SK-N-SH (cell line): ENCODE measurements around the gene RPS24. TPM values are rescaled to one million over a fixed set of nuclear protein-coding genes. Genes with fewer than 3 reads are reported as not detected.

Experiments used
- CTCF ChIA-PET: fragments of 300-600, 350-600 bp; formaldehyde crosslinking; extraction: SDS; loops from one replicate; lab custom pipeline; 2021; lab: Yijun Ruan, JAX
- POLR2A ChIA-PET: fragments of 350-600 bp; sonication (Branson Sonifier 250); formaldehyde crosslinking; extraction: SDS; loops from one replicate; lab custom pipeline; 2020; ENCODE audit warnings: antibody characterized with exemption, inconsistent platforms; lab: Yijun Ruan, JAX
- DNase-seq: peaks from one replicate; pipeline ENCODE4 v3.0.0; 2012
- H2AFZ ChIP-seq: fragments of 200-600 bp; sonication (generic); 2 replicates; pipeline ENCODE4 v1.8.1; 2016; ENCODE audit warnings: antibody characterized with exemption, mild to moderate bottlenecking, low read depth
- H3F3A ChIP-seq: fragments of 200-600 bp; sonication (generic); replicated peaks from 2 replicates; pipeline ENCODE3; 2016; ENCODE audit warnings: antibody characterized with exemption, mild to moderate bottlenecking; ENCODE audit not compliant: insufficient read depth
- H3K27ac ChIP-seq, 2 experiments: fragments of 200-500 bp in 1 of 2; fragments of 200-600 bp in 1 of 2; sonication (Bioruptor generic) in 1 of 2; sonication (generic), shearing (Covaris generic) in 1 of 2; 2 replicates each; pipeline versions ENCODE4 v1.5.1 to v1.6.1; 2014 to 2016; ENCODE audit warnings: low read depth in 2 of 2, inconsistent platforms in 1 of 2, low read length in 1 of 2, mild to moderate bottlenecking in 1 of 2, mixed read lengths in 1 of 2
- H3K27me3 ChIP-seq: fragments of 200-600 bp; sonication (generic), shearing (Covaris generic); 2 replicates; pipeline ENCODE4 v1.6.1; 2016; ENCODE audit warnings: mixed run types; ENCODE audit not compliant: insufficient read depth
- H3K36me3 ChIP-seq, 2 experiments: fragments of 200-500 bp in 1 of 2; fragments of 200-600 bp in 1 of 2; sonication (Bioruptor generic) in 1 of 2; sonication (generic) in 1 of 2; replicated peaks in 1 of 2; 2 replicates each; pipeline versions ENCODE3 to v1.5.1; 2014 to 2016; ENCODE audit warnings: low read length in 1 of 2, mild to moderate bottlenecking in 1 of 2; ENCODE audit not compliant: insufficient read depth in 2 of 2, control insufficient read depth in 1 of 2
- H3K4me1 ChIP-seq, 2 experiments: fragments of 200-500 bp in 1 of 2; fragments of 200-600 bp in 1 of 2; sonication (Bioruptor generic) in 1 of 2; sonication (generic), shearing (Covaris generic) in 1 of 2; 2 replicates each; pipeline versions ENCODE4 v1.5.1 to v1.6.1; 2014 to 2016; ENCODE audit warnings: low read depth in 1 of 2, low read length in 1 of 2, mixed run types in 1 of 2; ENCODE audit not compliant: insufficient read depth in 2 of 2, control insufficient read depth in 1 of 2
- H3K4me2 ChIP-seq: fragments of 200-600 bp; sonication (generic), shearing (Covaris generic); 2 replicates; pipeline ENCODE4 v1.6.1; 2017; ENCODE audit warnings: mixed run types
- H3K4me3 ChIP-seq, 2 experiments: fragments of 200-500 bp in 1 of 2; fragments of 200-600 bp in 1 of 2; sonication (Bioruptor generic) in 1 of 2; sonication (generic), shearing (Covaris generic) in 1 of 2; 2 replicates each; pipeline versions ENCODE4 v1.5.1 to v1.8.1; 2014 to 2016; ENCODE audit warnings: low read depth in 2 of 2, inconsistent platforms in 1 of 2, low read length in 1 of 2, mild to moderate bottlenecking in 1 of 2, mixed read lengths in 1 of 2, moderate library complexity in 1 of 2
- H3K79me2 ChIP-seq: fragments of 200-600 bp; sonication (generic); 2 replicates; pipeline ENCODE4 v1.8.1; 2017; ENCODE audit warnings: mild to moderate bottlenecking; ENCODE audit not compliant: insufficient read depth
- H3K9ac ChIP-seq: fragments of 200-600 bp; sonication (generic); 2 replicates; pipeline ENCODE4 v1.6.1; 2017; ENCODE audit warnings: mixed run types
- H3K9me2 ChIP-seq: fragments of 200-600 bp; sonication (generic); 2 replicates; pipeline ENCODE4 v1.6.1; 2017; ENCODE audit warnings: mixed run types
- H3K9me3 ChIP-seq: fragments of 200-600 bp; sonication (generic); 2 replicates; pipeline ENCODE4 v1.6.1; 2017; ENCODE audit warnings: mixed run types, mild to moderate bottlenecking, moderate library complexity
- H4K20me1 ChIP-seq: fragments of 200-600 bp; sonication (generic); 2 replicates; pipeline ENCODE4 v1.6.1; 2017; ENCODE audit warnings: mild to moderate bottlenecking, mixed run types; ENCODE audit not compliant: insufficient read depth
- EP300 ChIP-seq, 2 experiments: IDR thresholded peaks; 2 replicates each; pipeline versions ENCODE4 v1.4.0 to v1.6.1; 2012; ENCODE audit warnings: borderline replicate concordance in 1 of 2, low read depth in 1 of 2, low read length in 1 of 2
- FOXJ3 ChIP-seq: sonication (generic); formaldehyde crosslinking; IDR thresholded peaks from 2 replicates; pipeline ENCODE4 v1.5.1; 2020; ENCODE audit warnings: mild to moderate bottlenecking, missing genetic modification reagents
- FOXM1 ChIP-seq: IDR thresholded peaks from 2 replicates; pipeline ENCODE4 v1.4.0; 2012; ENCODE audit warnings: low read depth, mild to moderate bottlenecking
- GABPA ChIP-seq: IDR thresholded peaks from 2 replicates; pipeline ENCODE4 v1.4.0; 2012; ENCODE audit warnings: low read depth, mild to moderate bottlenecking
- MXI1 ChIP-seq: IDR thresholded peaks from 2 replicates; pipeline ENCODE4 v1.6.1; 2012; ENCODE audit warnings: mild to moderate bottlenecking, low read depth, low read length, improper control_type of control experiment
- NFIC ChIP-seq: IDR thresholded peaks from 2 replicates; pipeline ENCODE4 v1.4.0; 2012; ENCODE audit warnings: borderline replicate concordance
- NRF1 ChIP-seq: IDR thresholded peaks from 2 replicates; pipeline ENCODE4 v1.6.1; 2012; ENCODE audit warnings: low read depth, mild to moderate bottlenecking, low read length
- POLR2AphosphoS5 ChIP-seq: IDR thresholded peaks from 2 replicates; pipeline ENCODE4 v1.6.1; 2012; ENCODE audit warnings: low read depth, low read length
- RCOR1 ChIP-seq: fragments of 150-350 bp; IDR thresholded peaks from 2 replicates; pipeline ENCODE4 v1.6.1; 2017; ENCODE audit warnings: antibody characterized with exemption, low read length
- SMC3 ChIP-seq: IDR thresholded peaks from 2 replicates; pipeline ENCODE4 v1.6.1; 2012; ENCODE audit warnings: low read depth, low read length, improper control_type of control experiment
- TCF12 ChIP-seq: IDR thresholded peaks from 2 replicates; pipeline ENCODE4 v1.4.0; 2012
- USF2 ChIP-seq: fragments of 150-350 bp; IDR thresholded peaks from 2 replicates; pipeline ENCODE4 v1.6.1; 2017; ENCODE audit warnings: antibody characterized with exemption, low read length, low read depth, borderline replicate concordance
- YY1 ChIP-seq: IDR thresholded peaks from 2 replicates; pipeline ENCODE4 v1.4.0; 2012; ENCODE audit warnings: low read depth, mild to moderate bottlenecking
- WGBS: methylation state at CpG from one replicate; pipeline ENCODE4 v1.1.6; 2017; ENCODE audit warnings: low lambda C conversion rate; 5-methylcytosine and 5-hydroxymethylcytosine counted together
- polyA plus RNA-seq, 3 experiments: library from polyadenylated mRNA; depleted of rRNA; stranded (reverse); fragments of >200 nt; gene quantifications; 2 replicates each; pipeline ENCODE4 v1.2.3, GENCODE V29; 2012
- TF ChIP-seq, protein P1 (sequence below): IDR thresholded peaks from 2 replicates; pipeline ENCODE4; 2012
- TF ChIP-seq, protein P2 (sequence below): fragments of 200-600 bp; sonication (generic); IDR thresholded peaks from 2 replicates; pipeline ENCODE4 v1.6.1; 2017; ENCODE audit warnings: antibody characterized with exemption, mild to moderate bottlenecking, moderate library complexity
- TF ChIP-seq, protein P3 (sequence below): IDR thresholded peaks from 2 replicates; pipeline ENCODE4 v1.6.1; 2012; ENCODE audit warnings: mild to moderate bottlenecking, low read depth, low read length, moderate library complexity
- TF ChIP-seq, protein P4 (sequence below): IDR thresholded peaks from 2 replicates; pipeline ENCODE4 v1.4.0; 2012; ENCODE audit warnings: low read depth
- TF ChIP-seq, protein P5 (sequence below): IDR thresholded peaks from 2 replicates; pipeline ENCODE4 v1.4.0; 2012; ENCODE audit warnings: low read depth, borderline replicate concordance
- TF ChIP-seq, protein P6 (sequence below): fragments of 150-350 bp; IDR thresholded peaks from 2 replicates; pipeline ENCODE4 v1.6.1; 2016; ENCODE audit warnings: mild to moderate bottlenecking, low read depth, low read length

RPS24 gene
- 3,806 and 4,595 TPM in 2 replicates for polyA plus RNA-seq (2012; rRNA removed)
- polyA plus RNA-seq (2012; cell fraction: cytosol; rRNA removed): 5,571 and 7,484 TPM in 2 replicates
- 872 and 1,029 TPM in 2 replicates for polyA plus RNA-seq (2012; cell fraction: nucleus; rRNA removed)

DNA sequence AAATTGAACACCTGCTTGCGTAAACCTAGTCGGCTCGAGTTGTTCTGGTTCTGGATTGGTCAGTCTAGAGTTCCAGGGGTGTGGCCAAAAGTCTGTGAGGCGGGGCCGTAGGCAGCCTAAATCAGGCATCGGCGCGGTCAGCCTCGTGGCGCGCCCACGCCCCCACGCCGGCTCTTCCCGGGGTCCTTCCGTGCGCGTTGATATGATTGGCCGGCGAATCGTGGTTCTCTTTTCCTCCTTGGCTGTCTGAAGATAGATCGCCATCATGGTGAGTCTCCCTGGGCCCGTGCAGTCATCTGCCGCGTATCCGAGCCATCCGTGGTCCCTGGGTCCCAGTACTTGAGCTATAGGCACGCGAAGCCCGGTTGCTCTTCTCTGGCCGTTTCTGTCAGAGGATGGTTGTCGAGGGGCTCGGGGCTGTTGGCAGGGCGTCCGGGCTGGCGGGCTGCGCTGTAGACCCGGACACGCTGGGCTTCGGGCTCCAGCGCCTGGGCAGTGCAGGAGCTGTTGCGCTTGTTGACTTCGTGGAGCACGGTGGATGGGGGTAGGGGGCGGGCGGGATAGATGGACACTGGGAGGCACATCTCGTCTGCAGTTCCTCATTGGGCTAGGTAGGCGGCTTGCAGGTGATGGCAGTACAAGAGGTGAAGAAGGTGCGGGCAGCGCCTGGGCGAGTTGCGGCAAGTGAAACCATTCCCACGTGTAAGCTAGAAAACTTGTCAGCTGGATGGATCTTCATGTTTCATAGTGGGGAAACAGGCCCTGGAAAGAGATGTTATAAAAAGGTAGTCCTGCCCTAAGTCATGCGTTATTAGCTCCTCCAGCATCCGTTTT lies at the start of gene RPS24:
TSS of gene RPS24 (plus strand) at position 227 of the 834 bp plus-strand sequence. CDS start at position 266, 39 bp downstream.
- H3K9me3 ChIP-seq: no peaks in the 10 kb centered on the region
- H3F3A ChIP-seq: peaks cover 23% of the 10 kb centered on the region
- H3K4me1 ChIP-seq: peaks cover 22 to 34% of the 10 kb centered on the region in 2 experiments; a peak in 3 of 4 replicates
- H3K79me2 ChIP-seq: peaks cover 56% of the 10 kb centered on the region
- H3K27me3 ChIP-seq: no peaks in the 10 kb centered on the region
- peak within 1 kb of the TSS; percentile 64 to 85 for H3K27ac ChIP-seq
- peaks cover 41 to 45% of the 10 kb centered on the region in 2 experiments for H3K36me3 ChIP-seq
- H3K9ac ChIP-seq: peak within 1 kb of the TSS; percentile 82
- peak within 1 kb of the TSS; percentile 69; the same call in 1 of the 2 replicates for H2AFZ ChIP-seq
- H3K9me2 ChIP-seq: no peaks in the 10 kb centered on the region
- peak; percentile 95 for DNase-seq
- H3K4me2 ChIP-seq: peak within 1 kb of the TSS; percentile 84
- peaks cover 45% of the 10 kb centered on the region for H4K20me1 ChIP-seq
- peak within 1 kb of the TSS; percentile 73 to 76 for H3K4me3 ChIP-seq
- ChIA-PET POLR2A (interaction anchor here (0.7 to 0.9 kb wide), 3 partner anchors 14 to 930 kb away, joined by 3 to 5 read pairs (median 3); no protein-coding TSS in a partner anchor), CTCF (interaction anchor here (1.1 kb wide), 1 partner anchor 14 kb away, joined by 4 read pairs; no protein-coding TSS in a partner anchor)
- WGBS: under 1% methylated on average over 20 of the region's 55 CpGs
- TF ChIP-seq TCF12 (no peak), RCOR1 (no peak), YY1 (peak; percentile 87), FOXM1 (no peak), EP300 (IDR thresholded peaks at IDR 0.05; ENCODE audit: borderline replicate concordance in 1 of 2, low read depth in 1 of 2, low read length in 1 of 2) (no peak), SMC3 (no peak), FOXJ3 (CRISPR knock-in tag) (no peak), GABPA (0 out of 2 replicates have a peak, but pooled peaks have one; percentile 13), NRF1 (peak; percentile 34; the same call in 1 of the 2 replicates), USF2 (no peak), NFIC (no peak), MXI1 (peak; percentile 94), POLR2AphosphoS5 (peak; percentile 99)
- TF ChIP-seq, protein P1, sequence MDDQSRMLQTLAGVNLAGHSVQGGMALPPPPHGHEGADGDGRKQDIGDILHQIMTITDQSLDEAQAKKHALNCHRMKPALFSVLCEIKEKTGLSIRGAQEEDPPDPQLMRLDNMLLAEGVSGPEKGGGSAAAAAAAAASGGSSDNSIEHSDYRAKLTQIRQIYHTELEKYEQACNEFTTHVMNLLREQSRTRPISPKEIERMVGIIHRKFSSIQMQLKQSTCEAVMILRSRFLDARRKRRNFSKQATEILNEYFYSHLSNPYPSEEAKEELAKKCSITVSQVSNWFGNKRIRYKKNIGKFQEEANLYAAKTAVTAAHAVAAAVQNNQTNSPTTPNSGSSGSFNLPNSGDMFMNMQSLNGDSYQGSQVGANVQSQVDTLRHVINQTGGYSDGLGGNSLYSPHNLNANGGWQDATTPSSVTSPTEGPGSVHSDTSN: no peak
- TF ChIP-seq, protein P2, sequence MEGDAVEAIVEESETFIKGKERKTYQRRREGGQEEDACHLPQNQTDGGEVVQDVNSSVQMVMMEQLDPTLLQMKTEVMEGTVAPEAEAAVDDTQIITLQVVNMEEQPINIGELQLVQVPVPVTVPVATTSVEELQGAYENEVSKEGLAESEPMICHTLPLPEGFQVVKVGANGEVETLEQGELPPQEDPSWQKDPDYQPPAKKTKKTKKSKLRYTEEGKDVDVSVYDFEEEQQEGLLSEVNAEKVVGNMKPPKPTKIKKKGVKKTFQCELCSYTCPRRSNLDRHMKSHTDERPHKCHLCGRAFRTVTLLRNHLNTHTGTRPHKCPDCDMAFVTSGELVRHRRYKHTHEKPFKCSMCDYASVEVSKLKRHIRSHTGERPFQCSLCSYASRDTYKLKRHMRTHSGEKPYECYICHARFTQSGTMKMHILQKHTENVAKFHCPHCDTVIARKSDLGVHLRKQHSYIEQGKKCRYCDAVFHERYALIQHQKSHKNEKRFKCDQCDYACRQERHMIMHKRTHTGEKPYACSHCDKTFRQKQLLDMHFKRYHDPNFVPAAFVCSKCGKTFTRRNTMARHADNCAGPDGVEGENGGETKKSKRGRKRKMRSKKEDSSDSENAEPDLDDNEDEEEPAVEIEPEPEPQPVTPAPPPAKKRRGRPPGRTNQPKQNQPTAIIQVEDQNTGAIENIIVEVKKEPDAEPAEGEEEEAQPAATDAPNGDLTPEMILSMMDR: no peak
- TF ChIP-seq, protein P3, sequence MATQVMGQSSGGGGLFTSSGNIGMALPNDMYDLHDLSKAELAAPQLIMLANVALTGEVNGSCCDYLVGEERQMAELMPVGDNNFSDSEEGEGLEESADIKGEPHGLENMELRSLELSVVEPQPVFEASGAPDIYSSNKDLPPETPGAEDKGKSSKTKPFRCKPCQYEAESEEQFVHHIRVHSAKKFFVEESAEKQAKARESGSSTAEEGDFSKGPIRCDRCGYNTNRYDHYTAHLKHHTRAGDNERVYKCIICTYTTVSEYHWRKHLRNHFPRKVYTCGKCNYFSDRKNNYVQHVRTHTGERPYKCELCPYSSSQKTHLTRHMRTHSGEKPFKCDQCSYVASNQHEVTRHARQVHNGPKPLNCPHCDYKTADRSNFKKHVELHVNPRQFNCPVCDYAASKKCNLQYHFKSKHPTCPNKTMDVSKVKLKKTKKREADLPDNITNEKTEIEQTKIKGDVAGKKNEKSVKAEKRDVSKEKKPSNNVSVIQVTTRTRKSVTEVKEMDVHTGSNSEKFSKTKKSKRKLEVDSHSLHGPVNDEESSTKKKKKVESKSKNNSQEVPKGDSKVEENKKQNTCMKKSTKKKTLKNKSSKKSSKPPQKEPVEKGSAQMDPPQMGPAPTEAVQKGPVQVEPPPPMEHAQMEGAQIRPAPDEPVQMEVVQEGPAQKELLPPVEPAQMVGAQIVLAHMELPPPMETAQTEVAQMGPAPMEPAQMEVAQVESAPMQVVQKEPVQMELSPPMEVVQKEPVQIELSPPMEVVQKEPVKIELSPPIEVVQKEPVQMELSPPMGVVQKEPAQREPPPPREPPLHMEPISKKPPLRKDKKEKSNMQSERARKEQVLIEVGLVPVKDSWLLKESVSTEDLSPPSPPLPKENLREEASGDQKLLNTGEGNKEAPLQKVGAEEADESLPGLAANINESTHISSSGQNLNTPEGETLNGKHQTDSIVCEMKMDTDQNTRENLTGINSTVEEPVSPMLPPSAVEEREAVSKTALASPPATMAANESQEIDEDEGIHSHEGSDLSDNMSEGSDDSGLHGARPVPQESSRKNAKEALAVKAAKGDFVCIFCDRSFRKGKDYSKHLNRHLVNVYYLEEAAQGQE: peak; percentile 74
- TF ChIP-seq, protein P4, sequence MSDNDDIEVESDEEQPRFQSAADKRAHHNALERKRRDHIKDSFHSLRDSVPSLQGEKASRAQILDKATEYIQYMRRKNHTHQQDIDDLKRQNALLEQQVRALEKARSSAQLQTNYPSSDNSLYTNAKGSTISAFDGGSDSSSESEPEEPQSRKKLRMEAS: peak; percentile 81
- TF ChIP-seq, protein P5, sequence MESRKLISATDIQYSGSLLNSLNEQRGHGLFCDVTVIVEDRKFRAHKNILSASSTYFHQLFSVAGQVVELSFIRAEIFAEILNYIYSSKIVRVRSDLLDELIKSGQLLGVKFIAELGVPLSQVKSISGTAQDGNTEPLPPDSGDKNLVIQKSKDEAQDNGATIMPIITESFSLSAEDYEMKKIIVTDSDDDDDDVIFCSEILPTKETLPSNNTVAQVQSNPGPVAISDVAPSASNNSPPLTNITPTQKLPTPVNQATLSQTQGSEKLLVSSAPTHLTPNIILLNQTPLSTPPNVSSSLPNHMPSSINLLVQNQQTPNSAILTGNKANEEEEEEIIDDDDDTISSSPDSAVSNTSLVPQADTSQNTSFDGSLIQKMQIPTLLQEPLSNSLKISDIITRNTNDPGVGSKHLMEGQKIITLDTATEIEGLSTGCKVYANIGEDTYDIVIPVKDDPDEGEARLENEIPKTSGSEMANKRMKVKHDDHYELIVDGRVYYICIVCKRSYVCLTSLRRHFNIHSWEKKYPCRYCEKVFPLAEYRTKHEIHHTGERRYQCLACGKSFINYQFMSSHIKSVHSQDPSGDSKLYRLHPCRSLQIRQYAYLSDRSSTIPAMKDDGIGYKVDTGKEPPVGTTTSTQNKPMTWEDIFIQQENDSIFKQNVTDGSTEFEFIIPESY: no peak
- TF ChIP-seq, protein P6, sequence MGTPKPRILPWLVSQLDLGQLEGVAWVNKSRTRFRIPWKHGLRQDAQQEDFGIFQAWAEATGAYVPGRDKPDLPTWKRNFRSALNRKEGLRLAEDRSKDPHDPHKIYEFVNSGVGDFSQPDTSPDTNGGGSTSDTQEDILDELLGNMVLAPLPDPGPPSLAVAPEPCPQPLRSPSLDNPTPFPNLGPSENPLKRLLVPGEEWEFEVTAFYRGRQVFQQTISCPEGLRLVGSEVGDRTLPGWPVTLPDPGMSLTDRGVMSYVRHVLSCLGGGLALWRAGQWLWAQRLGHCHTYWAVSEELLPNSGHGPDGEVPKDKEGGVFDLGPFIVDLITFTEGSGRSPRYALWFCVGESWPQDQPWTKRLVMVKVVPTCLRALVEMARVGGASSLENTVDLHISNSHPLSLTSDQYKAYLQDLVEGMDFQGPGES: no peak; the same call in 1 of the 2 replicates
